Inflammatory macrophage treated with lipopolysaccharide for 4 hours (primary cell): ENCODE data around the gene TXNDC11.

Experiments
- DNase-seq: peaks from one replicate; pipeline ENCODE4 v3.0.0-alpha.2; 2020

Gene TXNDC11

GRCh38 chr16:11673091-11674000, 69.3 kb downstream of the TXNDC11 start:
- no peak for DNase-seq

GRCh38 chr16:11672206-11673090, 70.2 kb downstream of the TXNDC11 start:
- peak; percentile 26 for DNase-seq

- no peak for DNase-seq
Observed at GRCh38 chr16:11671676-11672075, 71.0 kb downstream of the TXNDC11 start.

GRCh38 chr16:11671271-11671670, 71.4 kb downstream of the TXNDC11 start:
- no peak for DNase-seq

GRCh38 chr16:11670171-11671131, 72.2 kb downstream of the TXNDC11 start:
- DNase-seq, result peak; percentile 74

- peak; percentile 99 for DNase-seq
Observed at GRCh38 chr16:11669380-11670146, 73.1 kb downstream of the TXNDC11 start.

GRCh38 chr16:11668623-11669379, 73.9 kb downstream of the TXNDC11 start:
- DNase-seq, result no peak

GRCh38 chr16:11667824-11668622, 74.6 kb downstream of the TXNDC11 start, which contains the start of gene SNN:
Gene SNN (plus strand): TSS chr16:11668455. CDS start chr16:11676060, 7,605 bp downstream.
- peak; percentile 92 for DNase-seq

- DNase-seq, result no peak
Observed at GRCh38 chr16:11667221-11667823, 75.3 kb downstream of the TXNDC11 start.

- DNase-seq, result no peak
Observed at GRCh38 chr16:11666103-11667055, 76.3 kb downstream of the TXNDC11 start.

GRCh38 chr16:11665071-11665491, 77.6 kb downstream of the TXNDC11 start:
- no peak for DNase-seq

- DNase-seq, result no peak
Observed at GRCh38 chr16:11662582-11662981, 80.1 kb downstream of the TXNDC11 start.

GRCh38 chr16:11660565-11660964, 82.1 kb downstream of the TXNDC11 start:
- DNase-seq, result no peak

- no peak for DNase-seq
Observed at GRCh38 chr16:11658896-11659708, 83.6 kb downstream of the TXNDC11 start.

GRCh38 chr16:11657556-11657955, 85.1 kb downstream of the TXNDC11 start:
- DNase-seq, result no peak

- DNase-seq, result no peak
Observed at GRCh38 chr16:11655655-11656054, 87.0 kb downstream of the TXNDC11 start.

- DNase-seq, result peak; percentile 18
Observed at GRCh38 chr16:11651796-11652195, 90.9 kb downstream of the TXNDC11 start.
